ENCODE measurements around the gene RIN3.

- TF ChIP-seq CTCF (IDR thresholded peaks at IDR 0.05) (no peak), POLR2AphosphoS5 (IDR thresholded peaks at IDR 0.05; ENCODE audit: low read depth, low read length) (no peak), REST (IDR thresholded peaks at IDR 0.05; ENCODE audit: insufficient read depth in 1 of 2, low read depth in 2 of 2, low read length in 1 of 2) (no peak), TCF7L2 (IDR thresholded peaks at IDR 0.05; ENCODE audit: low read depth, low read length) (no peak), SIN3A (IDR thresholded peaks at IDR 0.05; ENCODE audit: borderline replicate concordance, insufficient read depth, low read depth, low read length) (no peak)
Measured at GRCh38 chr14:92524602-92525185, 11.1 kb downstream of the RIN3 start.

All from Panc1 (cell line).